HepG2 (cell line): ENCODE data around the gene FBXO10. TPM values are rescaled to one million over a fixed set of nuclear protein-coding genes. Genes with fewer than 3 reads are reported as not detected.
A peak's percentile ranks its signal among the peaks of the same experiment; 100 is the strongest.

Source experiments
- HNF4A ChIP-seq: sonication (generic); formaldehyde crosslinking; IDR thresholded peaks from 2 replicates; pipeline ENCODE4 v1.4.0; 2020; ENCODE audit warnings: missing genetic modification reagents
- NFE2L2 ChIP-seq: fragments of 150-350 bp; IDR thresholded peaks from 2 replicates; pipeline ENCODE4 v1.6.1; 2014; ENCODE audit warnings: low read length
- NFKB2 ChIP-seq: sonication (generic); formaldehyde crosslinking; IDR thresholded peaks from 2 replicates; pipeline ENCODE4 v1.4.0; 2020; ENCODE audit warnings: missing genetic modification reagents, borderline replicate concordance
- NFRKB ChIP-seq: fragments of 450-650 bp; IDR thresholded peaks from 2 replicates; pipeline ENCODE4 v1.6.1; 2017
- NR2C2 ChIP-seq: sonication (generic); formaldehyde crosslinking; IDR thresholded peaks from 2 replicates; pipeline ENCODE4 v1.4.0; 2020; ENCODE audit warnings: missing genetic modification reagents, mild to moderate bottlenecking, moderate library complexity, borderline replicate concordance
- RXRA ChIP-seq: sonication (generic); formaldehyde crosslinking; IDR thresholded peaks from 2 replicates; pipeline ENCODE4 v1.5.1; 2020; ENCODE audit warnings: missing genetic modification reagents
- RXRB ChIP-seq: IDR thresholded peaks from 2 replicates; pipeline ENCODE4 v1.6.1; 2016; ENCODE audit warnings: borderline replicate concordance, missing genetic modification reagents, missing compliant biosample characterization
- SOX6 ChIP-seq, 2 experiments: fragments of 450-650 bp in 1 of 2; sonication (generic) in 1 of 2; formaldehyde crosslinking in 1 of 2; IDR thresholded peaks; 2 replicates each; pipeline versions ENCODE4 v1.4.0 to v1.6.1; 2017 to 2020; ENCODE audit warnings: antibody characterized with exemption in 1 of 2, mild to moderate bottlenecking in 1 of 2, missing genetic modification reagents in 1 of 2
- ZNF225 ChIP-seq: sonication (generic); formaldehyde crosslinking; IDR thresholded peaks from 2 replicates; pipeline ENCODE4 v1.4.0; 2020; ENCODE audit warnings: mild to moderate bottlenecking, missing genetic modification reagents
- ZNF563 ChIP-seq: sonication (generic); formaldehyde crosslinking; IDR thresholded peaks from 2 replicates; pipeline ENCODE4 v1.8.0; 2022; ENCODE audit warnings: mild to moderate bottlenecking, moderate library complexity, missing genetic modification reagents
- ZNF75D ChIP-seq: sonication (generic); formaldehyde crosslinking; IDR thresholded peaks from 2 replicates; pipeline ENCODE4 v1.8.1; 2023; ENCODE audit warnings: missing genetic modification reagents, mild to moderate bottlenecking, borderline replicate concordance
- ZNF780A ChIP-seq: sonication (generic); formaldehyde crosslinking; IDR thresholded peaks from 2 replicates; pipeline ENCODE4 v1.8.0; 2022; ENCODE audit warnings: mild to moderate bottlenecking, missing genetic modification reagents, moderate library complexity
- ZNF788 ChIP-seq: sonication (generic); formaldehyde crosslinking; IDR thresholded peaks from 2 replicates; pipeline ENCODE4 v1.5.0; 2020; ENCODE audit warnings: mild to moderate bottlenecking, missing genetic modification reagents, borderline replicate concordance
- polyA plus RNA-seq, 8 experiments: library from polyadenylated mRNA; depleted of rRNA in 3 of 8; stranded (reverse) in 7 of 8; unstranded in 1 of 8; fragments of >200 nt; fragmentation: Illumina TruSeq in 4 of 8; extraction: Trizol in 4 of 8; gene quantifications; 2 replicates each; pipeline versions ENCODE4 v1.2.1 to v1.2.3, GENCODE V29; 2011 to 2016; ENCODE audit warnings: low read depth in 4 of 8, missing spikeins in 1 of 8, mixed read lengths in 1 of 8; ENCODE audit not compliant: insufficient read depth in 1 of 8
- total RNA-seq, 5 experiments: library from RNA; depleted of rRNA; stranded (reverse); fragments of >200 nt; fragmentation: Illumina TruSeq; extraction: Trizol; gene quantifications; 2 replicates each; pipeline ENCODE4 v1.2.3, GENCODE V29; 2016; ENCODE audit warnings: low read depth in 1 of 5
- TF ChIP-seq, protein P1 (sequence below): sonication (generic); formaldehyde crosslinking; IDR thresholded peaks from 2 replicates; pipeline ENCODE4 v1.4.0; 2020; ENCODE audit warnings: missing genetic modification reagents, borderline replicate concordance
- TF ChIP-seq, protein P2 (sequence below): sonication (generic); formaldehyde crosslinking; IDR thresholded peaks from 2 replicates; pipeline ENCODE4 v1.4.0; 2020; ENCODE audit warnings: missing genetic modification reagents, borderline replicate concordance
- TF ChIP-seq, protein P3 (sequence below): sonication (generic); formaldehyde crosslinking; IDR thresholded peaks from 2 replicates; pipeline ENCODE4 v1.5.1; 2020; ENCODE audit warnings: missing genetic modification reagents, mild to moderate bottlenecking, borderline replicate concordance
- TF ChIP-seq, protein P4 (sequence below): sonication (generic); formaldehyde crosslinking; IDR thresholded peaks from 2 replicates; pipeline ENCODE4 v1.4.0; 2020; ENCODE audit warnings: missing genetic modification reagents
- TF ChIP-seq, protein P5 (sequence below): sonication (generic); formaldehyde crosslinking; IDR thresholded peaks from 2 replicates; pipeline ENCODE4 v1.4.0; 2020; ENCODE audit warnings: missing genetic modification reagents

FBXO10 gene
- total and polyA plus RNA-seq, 2 of the 13 experiments (the other 11 are each of a cell fraction or from before 2014, with no cell fraction given), result 3.1 to 5.1 TPM

DNA sequence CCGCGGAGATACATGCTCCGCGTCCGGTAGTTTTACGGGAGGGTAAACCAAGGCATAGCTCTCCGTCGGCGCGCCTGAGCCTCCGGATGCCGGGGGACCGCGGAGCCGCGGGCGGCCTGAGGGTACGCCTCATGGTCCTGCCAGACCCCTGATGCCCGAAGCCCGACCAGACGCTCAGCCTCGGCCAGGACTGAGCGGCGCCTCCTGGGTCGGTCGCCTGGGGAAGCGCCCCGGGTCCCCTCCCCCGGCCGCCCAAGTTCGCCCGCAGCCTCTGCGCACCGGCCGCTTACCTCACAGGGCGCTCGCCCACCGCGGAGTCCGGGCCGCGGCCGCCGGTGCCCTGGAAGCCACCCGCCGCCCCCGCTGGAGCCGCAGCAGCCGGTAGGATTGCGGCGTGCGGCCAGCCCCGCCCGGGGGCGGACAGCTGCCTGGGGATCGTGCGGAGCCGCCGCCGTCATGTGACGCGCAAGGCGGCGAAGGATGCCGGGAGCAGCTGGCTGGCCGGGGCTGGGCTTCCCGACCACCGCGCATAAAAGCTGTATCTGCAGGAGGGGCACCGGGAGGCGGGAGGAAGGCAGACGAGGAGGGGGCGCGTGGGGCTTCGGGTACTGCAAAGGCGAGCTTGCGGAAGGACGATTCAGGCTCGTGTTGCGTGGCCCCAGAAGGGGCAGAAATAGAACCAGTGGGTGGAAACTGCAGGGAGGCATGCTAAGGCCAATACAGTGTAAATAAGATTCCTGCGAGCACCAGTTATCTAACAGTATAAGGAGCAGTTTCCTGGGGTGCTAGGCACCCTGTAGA lies at the start of gene FBXO10 (continued):
- TF ChIP-seq, protein P1, sequence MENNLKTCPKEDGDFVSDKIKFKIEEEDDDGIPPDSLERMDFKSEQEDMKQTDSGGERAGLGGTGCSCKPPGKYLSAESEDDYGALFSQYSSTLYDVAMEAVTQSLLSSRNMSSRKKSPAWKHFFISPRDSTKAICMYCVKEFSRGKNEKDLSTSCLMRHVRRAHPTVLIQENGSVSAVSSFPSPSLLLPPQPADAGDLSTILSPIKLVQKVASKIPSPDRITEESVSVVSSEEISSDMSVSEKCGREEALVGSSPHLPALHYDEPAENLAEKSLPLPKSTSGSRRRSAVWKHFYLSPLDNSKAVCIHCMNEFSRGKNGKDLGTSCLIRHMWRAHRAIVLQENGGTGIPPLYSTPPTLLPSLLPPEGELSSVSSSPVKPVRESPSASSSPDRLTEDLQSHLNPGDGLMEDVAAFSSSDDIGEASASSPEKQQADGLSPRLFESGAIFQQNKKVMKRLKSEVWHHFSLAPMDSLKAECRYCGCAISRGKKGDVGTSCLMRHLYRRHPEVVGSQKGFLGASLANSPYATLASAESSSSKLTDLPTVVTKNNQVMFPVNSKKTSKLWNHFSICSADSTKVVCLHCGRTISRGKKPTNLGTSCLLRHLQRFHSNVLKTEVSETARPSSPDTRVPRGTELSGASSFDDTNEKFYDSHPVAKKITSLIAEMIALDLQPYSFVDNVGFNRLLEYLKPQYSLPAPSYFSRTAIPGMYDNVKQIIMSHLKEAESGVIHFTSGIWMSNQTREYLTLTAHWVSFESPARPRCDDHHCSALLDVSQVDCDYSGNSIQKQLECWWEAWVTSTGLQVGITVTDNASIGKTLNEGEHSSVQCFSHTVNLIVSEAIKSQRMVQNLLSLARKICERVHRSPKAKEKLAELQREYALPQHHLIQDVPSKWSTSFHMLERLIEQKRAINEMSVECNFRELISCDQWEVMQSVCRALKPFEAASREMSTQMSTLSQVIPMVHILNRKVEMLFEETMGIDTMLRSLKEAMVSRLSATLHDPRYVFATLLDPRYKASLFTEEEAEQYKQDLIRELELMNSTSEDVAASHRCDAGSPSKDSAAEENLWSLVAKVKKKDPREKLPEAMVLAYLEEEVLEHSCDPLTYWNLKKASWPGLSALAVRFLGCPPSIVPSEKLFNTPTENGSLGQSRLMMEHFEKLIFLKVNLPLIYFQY (CRISPR knock-in tag), result no peak
- TF ChIP-seq HNF4A (CRISPR knock-in tag), result no peak
- no peak for TF ChIP-seq NR2C2
- TF ChIP-seq NFE2L2, result no peak
- no peak for TF ChIP-seq ZNF225 (CRISPR knock-in tag)
- TF ChIP-seq, protein P2, sequence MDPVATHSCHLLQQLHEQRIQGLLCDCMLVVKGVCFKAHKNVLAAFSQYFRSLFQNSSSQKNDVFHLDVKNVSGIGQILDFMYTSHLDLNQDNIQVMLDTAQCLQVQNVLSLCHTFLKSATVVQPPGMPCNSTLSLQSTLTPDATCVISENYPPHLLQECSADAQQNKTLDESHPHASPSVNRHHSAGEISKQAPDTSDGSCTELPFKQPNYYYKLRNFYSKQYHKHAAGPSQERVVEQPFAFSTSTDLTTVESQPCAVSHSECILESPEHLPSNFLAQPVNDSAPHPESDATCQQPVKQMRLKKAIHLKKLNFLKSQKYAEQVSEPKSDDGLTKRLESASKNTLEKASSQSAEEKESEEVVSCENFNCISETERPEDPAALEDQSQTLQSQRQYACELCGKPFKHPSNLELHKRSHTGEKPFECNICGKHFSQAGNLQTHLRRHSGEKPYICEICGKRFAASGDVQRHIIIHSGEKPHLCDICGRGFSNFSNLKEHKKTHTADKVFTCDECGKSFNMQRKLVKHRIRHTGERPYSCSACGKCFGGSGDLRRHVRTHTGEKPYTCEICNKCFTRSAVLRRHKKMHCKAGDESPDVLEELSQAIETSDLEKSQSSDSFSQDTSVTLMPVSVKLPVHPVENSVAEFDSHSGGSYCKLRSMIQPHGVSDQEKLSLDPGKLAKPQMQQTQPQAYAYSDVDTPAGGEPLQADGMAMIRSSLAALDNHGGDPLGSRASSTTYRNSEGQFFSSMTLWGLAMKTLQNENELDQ (CRISPR knock-in tag), result no peak
- TF ChIP-seq SOX6 (IDR thresholded peaks at IDR 0.05), result no peak
- TF ChIP-seq SOX6 (CRISPR knock-in tag; IDR thresholded peaks at IDR 0.05), result no peak
- no peak; the same call in 1 of the 2 replicates for TF ChIP-seq NFKB2 (CRISPR knock-in tag)
- TF ChIP-seq RXRB (CRISPR knock-in tag), result no peak
- TF ChIP-seq NFRKB, result no peak
- peak; percentile 73; the same call in 1 of the 2 replicates for TF ChIP-seq ZNF563
- TF ChIP-seq ZNF780A (CRISPR knock-in tag), result no peak
- TF ChIP-seq RXRA (CRISPR knock-in tag), result no peak
- TF ChIP-seq ZNF75D (CRISPR knock-in tag), result no peak
- TF ChIP-seq, protein P3, sequence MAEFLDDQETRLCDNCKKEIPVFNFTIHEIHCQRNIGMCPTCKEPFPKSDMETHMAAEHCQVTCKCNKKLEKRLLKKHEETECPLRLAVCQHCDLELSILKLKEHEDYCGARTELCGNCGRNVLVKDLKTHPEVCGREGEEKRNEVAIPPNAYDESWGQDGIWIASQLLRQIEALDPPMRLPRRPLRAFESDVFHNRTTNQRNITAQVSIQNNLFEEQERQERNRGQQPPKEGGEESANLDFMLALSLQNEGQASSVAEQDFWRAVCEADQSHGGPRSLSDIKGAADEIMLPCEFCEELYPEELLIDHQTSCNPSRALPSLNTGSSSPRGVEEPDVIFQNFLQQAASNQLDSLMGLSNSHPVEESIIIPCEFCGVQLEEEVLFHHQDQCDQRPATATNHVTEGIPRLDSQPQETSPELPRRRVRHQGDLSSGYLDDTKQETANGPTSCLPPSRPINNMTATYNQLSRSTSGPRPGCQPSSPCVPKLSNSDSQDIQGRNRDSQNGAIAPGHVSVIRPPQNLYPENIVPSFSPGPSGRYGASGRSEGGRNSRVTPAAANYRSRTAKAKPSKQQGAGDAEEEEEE (CRISPR knock-in tag), result no peak
- TF ChIP-seq, protein P4, sequence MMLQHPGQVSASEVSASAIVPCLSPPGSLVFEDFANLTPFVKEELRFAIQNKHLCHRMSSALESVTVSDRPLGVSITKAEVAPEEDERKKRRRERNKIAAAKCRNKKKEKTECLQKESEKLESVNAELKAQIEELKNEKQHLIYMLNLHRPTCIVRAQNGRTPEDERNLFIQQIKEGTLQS (CRISPR knock-in tag), result no peak
- TF ChIP-seq, protein P5, sequence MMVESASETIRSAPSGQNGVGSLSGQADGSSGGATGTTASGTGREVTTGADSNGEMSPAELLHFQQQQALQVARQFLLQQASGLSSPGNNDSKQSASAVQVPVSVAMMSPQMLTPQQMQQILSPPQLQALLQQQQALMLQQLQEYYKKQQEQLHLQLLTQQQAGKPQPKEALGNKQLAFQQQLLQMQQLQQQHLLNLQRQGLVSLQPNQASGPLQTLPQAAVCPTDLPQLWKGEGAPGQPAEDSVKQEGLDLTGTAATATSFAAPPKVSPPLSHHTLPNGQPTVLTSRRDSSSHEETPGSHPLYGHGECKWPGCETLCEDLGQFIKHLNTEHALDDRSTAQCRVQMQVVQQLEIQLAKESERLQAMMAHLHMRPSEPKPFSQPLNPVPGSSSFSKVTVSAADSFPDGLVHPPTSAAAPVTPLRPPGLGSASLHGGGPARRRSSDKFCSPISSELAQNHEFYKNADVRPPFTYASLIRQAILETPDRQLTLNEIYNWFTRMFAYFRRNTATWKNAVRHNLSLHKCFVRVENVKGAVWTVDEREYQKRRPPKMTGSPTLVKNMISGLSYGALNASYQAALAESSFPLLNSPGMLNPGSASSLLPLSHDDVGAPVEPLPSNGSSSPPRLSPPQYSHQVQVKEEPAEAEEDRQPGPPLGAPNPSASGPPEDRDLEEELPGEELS, result no peak
- no peak for TF ChIP-seq ZNF788
